Limb (tissue), 2 donors: ENCODE data around the gene CEBPZOS.
"Not testable (repeated sequence)": the region's sequence is repeated elsewhere in the genome, so short reads cannot be mapped to it uniquely, and the experiment has no call there.

ENCODE experiments used
- DNase-seq, 2 donors: peaks; one replicate each; pipeline ENCODE4 v3.0.0-alpha.2; 2016; ENCODE audit errors: extremely low spot score in 2 of 2

The CEBPZOS gene

DNA sequence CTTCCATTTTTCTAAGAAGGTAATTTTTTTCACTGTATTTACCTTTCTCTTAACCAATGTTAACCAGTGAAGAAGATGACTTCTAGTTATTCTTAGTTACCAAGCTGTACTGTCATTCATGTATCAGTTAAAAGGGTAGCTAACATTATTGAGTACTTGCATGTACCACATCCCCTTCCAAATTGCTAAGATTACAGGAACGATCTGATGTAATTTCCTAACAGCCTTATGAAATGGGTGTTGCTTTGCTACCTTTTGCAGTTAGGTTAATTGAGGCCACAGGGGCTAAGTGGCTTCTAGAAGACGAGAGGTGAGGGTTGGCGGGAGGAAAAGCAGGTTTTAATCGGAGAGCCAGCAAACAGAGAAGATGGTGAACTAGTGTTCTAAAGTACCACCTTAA is 6.0 kb upstream of the CEBPZOS start:
- DNase-seq = no peak

DNA sequence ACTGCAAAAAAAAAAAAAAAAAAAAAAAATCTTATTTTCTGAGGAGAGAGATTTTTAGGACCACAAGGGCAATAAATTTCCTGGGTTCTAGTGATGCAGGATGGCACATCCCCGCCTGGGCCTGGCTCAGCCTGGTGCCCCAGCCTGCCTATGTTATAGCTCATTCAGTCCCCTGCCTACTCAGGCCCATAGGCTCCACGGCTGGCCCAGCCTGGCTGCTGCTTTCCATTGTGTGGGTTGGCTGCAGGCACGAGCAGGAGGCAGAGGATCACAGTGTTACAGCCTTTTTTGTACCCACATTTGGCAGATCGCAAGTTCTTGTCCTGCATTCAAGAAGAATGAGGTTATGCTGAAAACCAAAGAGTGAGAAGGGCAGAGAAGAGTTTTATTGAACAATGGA is 5.0 kb upstream of the CEBPZOS start:
- DNase-seq = no peak

DNA sequence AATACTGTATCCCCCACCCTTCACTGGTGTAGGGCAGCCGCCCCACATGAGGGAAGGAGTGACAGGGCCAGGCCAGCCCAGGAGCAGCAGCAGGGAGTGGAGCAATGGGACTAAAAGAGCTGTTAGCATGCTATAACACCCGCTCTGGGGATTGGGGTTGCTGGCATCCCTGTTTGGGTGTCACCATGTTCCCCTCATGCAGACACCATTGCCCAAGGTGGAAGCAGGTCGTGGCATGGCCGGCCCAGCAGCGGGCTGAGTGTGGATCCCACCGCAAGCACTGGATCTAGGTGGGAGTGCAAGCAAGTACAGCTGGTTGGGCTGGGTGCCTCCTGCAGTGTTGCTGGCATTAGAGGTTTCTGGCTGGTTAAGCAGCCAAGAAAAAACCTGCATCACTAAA is 4.5 kb upstream of the CEBPZOS start:
- no peak for DNase-seq

GRCh38 chr2:37192551-37192950 is 3.7 kb upstream of the CEBPZOS start:
- no peak for DNase-seq

DNA sequence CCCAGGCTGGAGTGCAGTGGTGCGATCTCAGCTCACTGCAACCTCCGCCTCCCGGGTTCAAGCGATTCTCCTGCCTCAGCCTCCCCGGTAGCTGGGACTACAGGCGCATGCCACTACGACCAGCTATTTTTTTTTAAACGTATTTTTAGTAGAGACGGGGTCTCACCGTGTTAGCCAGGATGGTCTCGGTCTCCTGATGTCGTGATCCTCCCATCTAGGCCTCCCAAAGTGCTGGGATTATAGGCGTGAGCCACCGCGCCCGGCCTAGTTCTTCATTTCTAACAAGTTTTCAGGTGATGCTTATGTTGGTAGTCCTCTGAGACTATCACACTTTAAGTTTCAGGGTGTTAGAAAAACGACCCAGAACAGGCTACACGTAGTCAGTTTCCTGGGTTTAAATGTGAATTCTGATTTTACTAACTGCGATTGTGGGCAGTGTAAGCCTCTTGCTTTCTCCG is 405 bp upstream of the CEBPZOS start:
- DNase-seq = not testable (repeated sequence)

DNA sequence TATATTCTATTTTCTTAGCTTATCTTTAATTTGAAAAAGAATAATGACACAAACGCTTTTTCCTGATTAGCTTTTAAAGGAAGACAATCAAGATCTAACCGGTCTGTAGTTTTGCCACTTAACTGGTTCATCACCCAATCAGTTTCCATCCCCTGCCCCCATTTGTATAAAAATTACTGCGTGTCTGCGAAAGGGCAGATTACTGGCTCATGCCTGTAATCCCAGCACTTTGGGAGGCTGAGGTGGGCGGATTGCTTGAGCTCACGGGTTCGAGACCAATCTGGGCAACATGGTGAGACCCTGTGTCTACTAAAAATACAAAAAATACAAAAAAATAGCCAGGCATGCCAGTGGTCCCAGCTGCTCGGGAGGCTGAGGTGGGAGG is 2.4 kb downstream of the CEBPZOS start:
- DNase-seq = no peak

GRCh38 chr2:37201208-37201607 is 4.9 kb downstream of the CEBPZOS start:
- DNase-seq = no peak

- DNase-seq = no peak
Measured at GRCh38 chr2:37201766-37202165, 5.5 kb downstream of the CEBPZOS start.

- no peak for DNase-seq
Measured at GRCh38 chr2:37203708-37204107, 7.4 kb downstream of the CEBPZOS start.

DNA sequence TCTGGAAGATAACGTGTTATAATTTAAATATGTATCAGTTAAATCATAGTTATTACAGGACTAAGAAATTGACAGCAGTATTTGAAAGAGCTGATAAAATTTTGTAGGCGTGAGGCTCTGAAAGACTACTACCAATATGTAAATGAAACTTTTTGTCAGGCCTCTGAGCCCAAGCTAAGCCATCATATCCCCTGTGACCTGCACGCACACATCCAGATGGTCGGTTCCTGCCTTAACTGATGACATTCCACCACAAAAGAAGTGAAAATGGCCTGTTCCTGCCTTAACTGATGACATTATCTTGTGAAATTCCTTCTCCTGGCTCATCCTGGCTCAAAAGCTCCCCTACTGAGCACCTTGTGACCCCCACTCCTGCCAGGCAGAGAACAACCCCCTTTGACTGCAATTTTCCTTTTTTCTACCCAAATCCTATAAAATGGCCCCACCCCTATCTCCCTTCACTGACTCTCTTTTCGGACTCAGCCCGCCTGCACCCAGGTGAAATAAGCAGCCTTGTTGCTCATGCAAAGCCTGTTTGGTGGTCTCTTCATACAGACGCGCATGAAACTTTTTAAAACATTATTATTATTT is 8.9 kb downstream of the CEBPZOS start:
- DNase-seq = not testable (repeated sequence)

DNA sequence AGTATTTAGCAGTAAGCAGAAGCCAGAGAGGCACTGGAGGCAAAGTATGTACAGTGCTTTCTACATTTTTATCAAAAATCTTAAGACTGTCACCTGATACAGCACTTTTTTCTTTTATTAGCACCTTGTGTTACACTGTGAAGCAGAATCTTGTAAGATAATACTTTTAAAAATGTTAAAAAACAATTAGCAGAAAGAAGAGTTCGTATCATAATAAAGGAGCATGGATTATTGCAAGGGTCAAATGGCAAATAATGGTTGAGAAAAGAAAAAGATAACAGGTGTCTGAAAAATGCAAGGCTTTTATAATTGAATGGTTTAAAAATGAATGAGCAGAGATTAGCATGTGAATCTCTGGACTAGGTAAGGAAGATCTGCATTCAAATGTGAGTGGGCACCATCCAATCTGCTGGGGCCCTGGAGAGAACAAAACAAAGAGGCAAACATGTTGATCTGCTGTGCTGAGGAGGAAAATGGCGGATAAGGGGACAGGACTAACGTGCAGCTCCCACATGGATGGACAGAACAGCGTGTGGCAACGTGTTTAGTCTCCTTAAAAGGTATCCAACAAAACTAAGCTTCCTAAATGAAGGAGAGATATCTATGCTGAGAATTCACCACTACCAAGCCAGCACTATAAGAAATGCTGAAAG is 9.5 kb downstream of the CEBPZOS start:
- no peak for DNase-seq

GRCh38 chr2:37206760-37207159 is 10.5 kb downstream of the CEBPZOS start:
- not testable (repeated sequence) for DNase-seq

DNA sequence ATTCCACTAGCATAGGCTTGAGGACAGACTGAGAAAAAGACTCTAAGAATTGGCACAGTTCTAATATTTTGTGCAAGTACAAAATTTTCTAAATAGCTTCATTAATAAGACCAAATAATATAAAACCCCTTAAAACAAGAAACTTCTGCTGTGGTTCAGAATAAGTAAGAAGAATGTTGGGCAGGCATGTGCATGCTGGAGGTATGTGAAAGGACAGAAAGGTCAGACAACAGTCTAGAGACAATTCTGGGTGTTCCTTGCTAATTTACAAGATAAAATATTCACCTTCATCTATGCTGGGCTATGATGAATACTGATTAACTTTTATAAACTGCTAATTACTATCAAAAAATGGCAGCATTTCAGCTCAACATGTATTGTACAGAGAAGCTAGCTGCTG is 14.9 kb downstream of the CEBPZOS start:
- no peak for DNase-seq

GRCh38 chr2:37211939-37212338 is 15.6 kb downstream of the CEBPZOS start:
- DNase-seq = no peak

DNA sequence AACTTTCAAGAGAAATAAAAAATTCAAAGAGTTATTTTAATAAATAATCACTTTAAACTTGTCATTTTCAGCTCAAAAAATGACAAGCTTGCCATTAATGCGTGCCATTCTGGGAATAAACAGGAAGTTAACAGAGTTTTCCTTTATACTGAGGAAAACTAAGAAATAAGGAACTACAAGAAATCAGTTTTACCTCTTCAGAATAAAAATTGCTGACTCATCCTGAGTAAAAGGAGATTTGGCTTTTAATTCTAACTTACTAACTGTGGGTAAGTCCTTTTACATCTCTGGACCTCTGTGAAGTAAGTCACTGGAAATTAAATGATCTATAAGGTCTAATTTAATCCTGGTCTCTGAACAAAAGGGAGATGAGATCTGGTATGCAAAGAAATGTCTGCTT is 19.0 kb downstream of the CEBPZOS start:
- no peak for DNase-seq

DNA sequence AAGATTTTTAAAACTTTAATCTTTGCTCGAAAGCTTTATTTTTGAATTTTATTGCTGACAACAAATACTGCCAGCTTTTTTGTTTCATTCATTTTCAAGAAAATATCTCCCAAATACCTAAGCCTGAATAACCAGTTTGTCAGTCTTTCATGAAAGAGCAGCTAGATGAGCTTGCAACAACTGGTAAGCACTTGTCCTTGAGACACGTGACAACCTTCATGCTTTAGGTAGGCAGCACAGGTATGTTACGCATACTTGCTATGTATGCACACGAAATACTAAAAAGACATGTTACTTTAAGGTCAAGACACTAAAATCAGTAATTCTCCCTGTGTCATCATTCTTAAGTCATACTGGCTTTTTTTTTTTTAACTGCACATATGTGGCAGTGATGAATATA is 22.8 kb downstream of the CEBPZOS start:
- DNase-seq = no peak

DNA sequence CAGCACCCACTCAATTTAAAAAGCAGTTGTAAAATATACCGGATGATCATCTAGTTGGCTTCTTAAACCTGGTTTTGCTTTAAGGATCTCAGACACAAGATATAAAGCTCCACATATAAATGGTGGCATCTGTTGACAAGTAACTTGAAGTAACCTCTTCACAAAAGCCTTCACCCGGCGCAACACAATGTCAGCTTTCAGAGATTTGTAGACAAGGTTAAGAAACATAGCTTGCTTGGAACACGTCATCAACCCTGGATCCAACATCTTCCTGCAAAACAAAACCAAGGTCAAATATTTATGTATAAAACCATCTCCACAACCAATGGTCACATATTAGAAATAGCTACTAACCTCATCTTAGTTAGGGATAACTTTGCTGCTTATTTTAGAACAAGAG is 26.8 kb downstream of the CEBPZOS start:
- DNase-seq = no peak

DNA sequence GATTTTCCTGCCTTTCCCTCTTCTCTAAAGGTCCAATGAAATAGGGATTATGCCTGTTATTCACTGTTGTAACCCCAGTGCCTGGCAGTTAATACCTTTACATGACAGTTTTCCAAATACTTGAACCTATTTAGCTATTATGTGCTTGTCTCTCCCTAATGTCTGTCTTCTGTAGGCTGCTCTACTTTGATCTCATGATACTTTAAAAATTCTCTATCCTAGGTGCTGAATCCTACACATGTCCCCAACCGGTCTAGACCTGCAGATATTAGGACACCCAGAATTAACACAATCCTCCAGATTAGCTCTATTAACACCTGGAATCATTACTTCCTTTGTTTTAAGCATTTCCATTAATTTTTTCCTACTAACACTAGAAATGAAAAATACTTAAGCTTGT is 27.8 kb downstream of the CEBPZOS start:
- no peak for DNase-seq

GRCh38 chr2:37225129-37225528 is 28.8 kb downstream of the CEBPZOS start:
- not testable (repeated sequence) for DNase-seq

DNA sequence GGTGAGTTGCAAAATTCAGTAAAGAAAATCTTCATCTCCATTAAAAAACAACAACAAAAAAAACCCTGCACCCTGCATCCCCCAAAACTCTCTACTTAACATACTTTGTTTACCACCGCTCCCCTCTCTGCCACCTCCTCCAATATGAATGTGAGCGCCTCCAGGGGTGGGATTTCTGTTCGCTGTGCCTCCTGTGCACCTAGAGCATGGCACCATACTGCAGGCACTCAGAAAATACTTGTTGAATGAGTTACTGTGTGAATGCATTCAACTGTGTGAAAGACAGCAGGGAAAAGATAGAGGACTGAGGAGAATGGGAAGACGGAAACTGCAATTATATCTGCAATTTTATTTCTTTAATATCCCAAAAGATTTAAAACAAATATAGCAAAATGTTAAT is 30.6 kb downstream of the CEBPZOS start:
- no peak for DNase-seq

GRCh38 chr2:37228788-37229187 is 32.5 kb downstream of the CEBPZOS start:
- DNase-seq = no peak

GRCh38 chr2:37230581-37230980 is 34.3 kb downstream of the CEBPZOS start:
- DNase-seq = no peak
